Nephron progenitor cell (in vitro differentiated cells): Measurements from ENCODE around the gene CAND2.

ENCODE experiments used
- DNase-seq: peaks from one replicate; pipeline ENCODE4 v3.0.0; 2021
- H3K27ac Mint-ChIP-seq: 2 replicates; pipeline ENCODE4 v1.8.0; 2021; ENCODE audit warnings: mild to moderate bottlenecking, moderate library complexity, mixed read lengths
- H3K27me3 Mint-ChIP-seq: 2 replicates; pipeline ENCODE4 v1.8.0; 2021; ENCODE audit warnings: mild to moderate bottlenecking, low read depth, mixed read lengths; ENCODE audit not compliant: poor library complexity
- H3K36me3 Mint-ChIP-seq: 2 replicates; pipeline ENCODE4 v1.8.0; 2021; ENCODE audit warnings: low read depth, mixed read lengths
- H3K4me1 Mint-ChIP-seq: 2 replicates; pipeline ENCODE4 v1.8.0; 2021; ENCODE audit warnings: mixed read lengths
- H3K4me3 Mint-ChIP-seq: 2 replicates; pipeline ENCODE4 v1.8.0; 2021; ENCODE audit warnings: mild to moderate bottlenecking, moderate library complexity, mixed read lengths
- H3K9me3 Mint-ChIP-seq: 2 replicates; pipeline ENCODE4 v1.8.0; 2021; ENCODE audit warnings: mild to moderate bottlenecking, moderate library complexity, mixed read lengths
- TF ChIP-seq, protein P1 (sequence below): fragments of 200-600 bp; sonication (generic); IDR thresholded peaks from 2 replicates; pipeline ENCODE4 v1.5.0; 2021; ENCODE audit warnings: antibody characterized with exemption

Gene CAND2

DNA sequence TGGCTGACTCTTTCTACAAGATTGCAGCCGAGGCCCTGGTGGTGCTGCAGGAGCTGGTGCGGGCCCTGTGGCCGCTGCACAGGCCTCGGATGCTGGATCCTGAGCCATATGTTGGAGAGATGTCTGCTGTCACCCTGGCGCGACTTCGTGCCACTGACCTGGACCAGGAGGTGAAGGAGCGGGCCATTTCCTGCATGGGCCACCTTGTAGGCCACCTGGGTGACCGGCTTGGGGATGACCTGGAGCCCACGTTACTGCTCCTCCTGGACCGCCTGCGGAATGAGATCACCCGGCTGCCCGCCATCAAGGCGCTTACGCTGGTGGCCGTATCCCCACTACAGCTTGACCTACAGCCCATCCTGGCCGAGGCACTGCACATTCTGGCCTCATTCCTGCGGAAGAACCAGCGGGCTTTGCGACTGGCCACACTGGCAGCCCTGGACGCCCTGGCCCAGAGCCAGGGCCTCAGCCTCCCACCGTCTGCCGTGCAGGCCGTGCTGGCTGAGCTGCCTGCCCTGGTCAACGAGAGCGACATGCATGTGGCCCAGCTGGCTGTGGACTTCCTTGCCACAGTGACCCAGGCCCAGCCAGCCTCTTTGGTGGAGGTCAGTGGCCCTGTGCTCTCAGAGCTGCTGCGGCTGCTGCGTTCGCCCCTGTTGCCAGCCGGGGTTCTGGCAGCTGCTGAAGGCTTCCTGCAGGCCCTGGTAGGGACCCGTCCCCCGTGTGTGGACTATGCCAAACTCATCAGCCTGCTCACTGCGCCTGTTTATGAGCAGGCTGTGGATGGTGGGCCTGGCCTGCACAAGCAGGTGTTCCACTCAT, 20.3 kb downstream of the CAND2 start:
- no peak overlapping the region for H3K4me3 Mint-ChIP-seq
- H3K9me3 Mint-ChIP-seq: no peaks in the 10 kb centered on the region
- TF ChIP-seq, protein P1, sequence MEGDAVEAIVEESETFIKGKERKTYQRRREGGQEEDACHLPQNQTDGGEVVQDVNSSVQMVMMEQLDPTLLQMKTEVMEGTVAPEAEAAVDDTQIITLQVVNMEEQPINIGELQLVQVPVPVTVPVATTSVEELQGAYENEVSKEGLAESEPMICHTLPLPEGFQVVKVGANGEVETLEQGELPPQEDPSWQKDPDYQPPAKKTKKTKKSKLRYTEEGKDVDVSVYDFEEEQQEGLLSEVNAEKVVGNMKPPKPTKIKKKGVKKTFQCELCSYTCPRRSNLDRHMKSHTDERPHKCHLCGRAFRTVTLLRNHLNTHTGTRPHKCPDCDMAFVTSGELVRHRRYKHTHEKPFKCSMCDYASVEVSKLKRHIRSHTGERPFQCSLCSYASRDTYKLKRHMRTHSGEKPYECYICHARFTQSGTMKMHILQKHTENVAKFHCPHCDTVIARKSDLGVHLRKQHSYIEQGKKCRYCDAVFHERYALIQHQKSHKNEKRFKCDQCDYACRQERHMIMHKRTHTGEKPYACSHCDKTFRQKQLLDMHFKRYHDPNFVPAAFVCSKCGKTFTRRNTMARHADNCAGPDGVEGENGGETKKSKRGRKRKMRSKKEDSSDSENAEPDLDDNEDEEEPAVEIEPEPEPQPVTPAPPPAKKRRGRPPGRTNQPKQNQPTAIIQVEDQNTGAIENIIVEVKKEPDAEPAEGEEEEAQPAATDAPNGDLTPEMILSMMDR: no peak
- H3K27ac Mint-ChIP-seq: no peak overlapping the region
- no peak for DNase-seq
- no peaks in the 10 kb centered on the region for H3K27me3 Mint-ChIP-seq
- no peaks in the 10 kb centered on the region for H3K4me1 Mint-ChIP-seq
- H3K36me3 Mint-ChIP-seq: no peaks in the 10 kb centered on the region

DNA sequence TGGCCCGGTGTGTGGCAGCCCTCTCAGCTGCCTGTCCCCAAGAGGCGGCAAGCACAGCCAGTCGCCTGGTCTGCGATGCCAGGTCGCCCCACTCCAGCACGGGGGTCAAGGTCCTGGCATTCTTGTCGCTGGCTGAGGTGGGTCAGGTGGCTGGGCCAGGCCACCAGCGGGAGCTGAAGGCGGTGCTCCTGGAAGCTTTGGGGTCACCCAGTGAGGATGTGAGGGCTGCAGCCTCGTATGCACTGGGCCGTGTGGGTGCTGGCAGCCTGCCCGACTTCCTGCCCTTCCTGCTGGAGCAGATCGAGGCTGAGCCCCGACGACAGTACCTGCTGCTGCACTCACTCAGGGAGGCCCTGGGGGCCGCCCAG, 20.8 kb downstream of the CAND2 start:
- Mint-ChIP-seq H3K9me3 (no peaks in the 10 kb centered on the region), H3K36me3 (no peaks in the 10 kb centered on the region), H3K27ac (no peak overlapping the region), H3K27me3 (no peaks in the 10 kb centered on the region), H3K4me3 (no peak overlapping the region), H3K4me1 (no peaks in the 10 kb centered on the region)
- no peak for DNase-seq
- TF ChIP-seq, protein P1: no peak

DNA sequence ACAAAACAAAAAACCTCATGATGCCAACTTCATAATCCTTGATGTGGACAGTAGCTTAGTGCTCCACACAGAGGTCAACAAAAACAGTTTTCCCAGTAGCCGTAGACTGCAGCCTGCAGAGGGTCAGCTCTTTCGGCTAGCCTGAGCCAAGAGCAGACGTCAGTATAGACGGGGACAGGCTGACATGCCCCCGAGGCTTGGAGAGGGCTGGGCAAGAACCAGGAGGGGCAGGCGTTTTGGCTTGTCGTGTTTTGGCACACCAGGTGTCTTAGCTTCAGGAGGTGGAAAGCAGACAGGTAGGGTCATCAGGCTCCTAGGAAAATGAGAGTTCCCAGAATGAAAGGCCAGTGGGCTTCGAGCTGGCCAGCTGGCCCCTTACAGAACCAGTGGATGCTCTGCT, 21.8 kb downstream of the CAND2 start:
- H3K4me1 Mint-ChIP-seq: no peaks in the 10 kb centered on the region
- H3K27ac Mint-ChIP-seq: no peak overlapping the region
- no peaks in the 10 kb centered on the region for H3K9me3 Mint-ChIP-seq
- H3K4me3 Mint-ChIP-seq: no peak overlapping the region
- H3K27me3 Mint-ChIP-seq: no peaks in the 10 kb centered on the region
- TF ChIP-seq, protein P1: no peak
- no peaks in the 10 kb centered on the region for H3K36me3 Mint-ChIP-seq
- DNase-seq: no peak

DNA sequence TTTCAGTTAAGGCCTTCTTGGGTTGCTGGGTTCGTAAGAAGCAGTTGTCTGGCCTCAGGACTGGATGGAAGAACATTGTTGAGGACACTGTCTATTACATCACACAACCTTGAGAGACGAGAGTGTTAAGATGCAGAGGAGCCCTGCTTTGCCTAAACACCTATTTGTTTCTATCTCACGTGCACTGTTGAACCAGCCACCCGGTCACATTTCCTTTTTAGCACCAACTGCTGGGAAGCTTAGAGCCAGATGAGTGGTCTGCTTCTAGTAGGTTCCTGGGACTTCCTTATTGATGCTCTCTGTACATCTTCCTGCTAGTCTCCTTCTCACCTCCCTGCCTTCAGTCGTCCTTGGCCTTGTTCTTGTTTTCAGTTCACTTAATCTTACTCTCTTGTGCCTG, 22.3 kb downstream of the CAND2 start:
- Mint-ChIP-seq H3K9me3 (no peaks in the 10 kb centered on the region), H3K4me1 (no peaks in the 10 kb centered on the region), H3K4me3 (no peak overlapping the region), H3K36me3 (no peaks in the 10 kb centered on the region), H3K27me3 (no peaks in the 10 kb centered on the region), H3K27ac (peak overlapping the region; percentile 47)
- no peak for DNase-seq
- TF ChIP-seq, protein P1: no peak

DNA sequence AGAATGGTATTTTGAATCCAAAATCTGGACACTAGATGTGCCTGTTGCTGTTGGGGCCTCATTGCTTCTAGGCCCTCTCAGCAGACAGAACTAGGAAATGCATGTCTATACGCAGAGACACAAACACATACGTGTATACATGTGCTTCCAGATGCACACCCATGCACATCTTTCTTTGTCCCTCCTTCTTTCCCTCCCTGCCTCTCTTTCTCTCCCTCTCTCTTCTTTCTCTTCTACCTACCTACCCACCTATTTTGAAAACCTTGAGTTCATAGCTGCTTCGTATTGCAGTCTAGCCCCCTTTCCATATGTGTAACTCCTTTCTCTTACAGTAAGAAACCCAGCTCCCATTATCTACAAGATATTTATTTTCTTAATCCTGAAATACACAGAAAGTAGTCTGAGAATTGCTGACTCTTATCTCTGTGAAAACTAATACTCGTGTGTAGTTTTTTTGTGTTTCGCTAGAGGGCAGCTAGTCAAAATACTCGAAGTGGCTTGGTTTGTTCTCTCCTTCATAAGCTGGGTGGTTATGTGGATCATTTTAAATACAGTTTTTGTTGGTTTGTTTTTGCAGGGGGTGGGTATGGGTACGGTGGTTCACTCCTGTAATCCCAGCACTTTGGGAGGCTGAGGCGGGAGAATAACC, 26.4 kb downstream of the CAND2 start:
- Mint-ChIP-seq H3K27me3 (no peaks in the 10 kb centered on the region), H3K27ac (no peak overlapping the region), H3K4me1 (no peaks in the 10 kb centered on the region), H3K4me3 (no peak overlapping the region), H3K36me3 (no peaks in the 10 kb centered on the region), H3K9me3 (no peaks in the 10 kb centered on the region)
- TF ChIP-seq, protein P1: peak; percentile 31
- no peak for DNase-seq

- H3K4me1 Mint-ChIP-seq: no peaks in the 10 kb centered on the region
- H3K27ac Mint-ChIP-seq: no peak overlapping the region
- H3K4me3 Mint-ChIP-seq: no peak overlapping the region
- DNase-seq: no peak
- no peaks in the 10 kb centered on the region for H3K9me3 Mint-ChIP-seq
- TF ChIP-seq, protein P1: no peak
- no peaks in the 10 kb centered on the region for H3K27me3 Mint-ChIP-seq
- peaks cover 6% of the 10 kb centered on the region for H3K36me3 Mint-ChIP-seq
Observed at GRCh38 chr3:12824299-12824698, 27.8 kb downstream of the CAND2 start.
